BJ (cell line): ENCODE measurements around the gene AKR1C8. TPM values are rescaled to one million over a fixed set of nuclear protein-coding genes. Genes with fewer than 3 reads are reported as not detected.
"Not testable (repeated sequence)": the region's sequence is repeated elsewhere in the genome, so short reads cannot be mapped to it uniquely, and the experiment has no call there.

Source experiments
- CTCF ChIA-PET: fragments of 350-600 bp; formaldehyde crosslinking; extraction: SDS; loops from one replicate; lab custom pipeline; 2021; ENCODE audit warnings: antibody characterized with exemption, inconsistent platforms; lab: Yijun Ruan, JAX
- POLR2A ChIA-PET: fragments of 300-600 bp; sonication (Branson Sonifier 250); formaldehyde crosslinking; extraction: SDS; loops from one replicate; lab custom pipeline; 2021; ENCODE audit warnings: antibody characterized with exemption; lab: Charles Lee
- DNase-seq: peaks from one replicate; pipeline ENCODE4 v3.0.0-alpha.2; 2011; ENCODE audit warnings: low read depth
- H3K27me3 ChIP-seq: 2 replicates; pipeline ENCODE4 v1.6.0; 2011; ENCODE audit warnings: low read length; ENCODE audit not compliant: control insufficient read depth, insufficient read depth
- H3K36me3 ChIP-seq: 2 replicates; pipeline ENCODE4 v1.5.1; 2011; ENCODE audit warnings: low read length; ENCODE audit not compliant: control insufficient read depth, insufficient read depth
- H3K4me3 ChIP-seq: 2 replicates; pipeline ENCODE4 v1.5.1; 2011; ENCODE audit warnings: low read depth, mild to moderate bottlenecking, control low read depth, low read length
- CTCF ChIP-seq: IDR thresholded peaks from 2 replicates; pipeline ENCODE4 v1.5.1; 2011; ENCODE audit warnings: low read depth, mild to moderate bottlenecking, control low read depth, inconsistent platforms, low read length, moderate library complexity; ENCODE audit not compliant: insufficient read depth
- polyA minus RNA-seq: library from RNA; depleted of rRNA, polyadenylated mRNA; stranded (reverse); fragments of >200 nt; gene quantifications from 2 replicates; pipeline ENCODE4 v1.2.3, GENCODE V29; 2011; rRNA and poly(A)+ RNA removed
- polyA plus RNA-seq: library from polyadenylated mRNA; depleted of rRNA; stranded (reverse); fragments of >200 nt; gene quantifications from 2 replicates; pipeline ENCODE4 v1.2.3, GENCODE V29; 2011; rRNA removed

AKR1C8 gene
- polyA plus RNA-seq (not detected in 2 replicates), polyA minus RNA-seq (not detected in 2 replicates)

GRCh38 chr10:5184987-5185775 lies at the start of gene AKR1C8:
Gene AKR1C8 (minus strand): TSS chr10:5185150. CDS start chr10:5185104, 46 bp downstream.
- DNase-seq = no peak

GRCh38 chr10:5234106-5234860 lies 49.3 kb upstream of the AKR1C8 start:
- Histone ChIP-seq H3K4me3 (no peak overlapping the region), H3K36me3 (no peaks in the 10 kb centered on the region), H3K27me3 (no peaks in the 10 kb centered on the region)
- POLR2A ChIA-PET = no interaction called here
- CTCF ChIA-PET = interaction anchor here (1.1 kb wide), 1 partner anchor 125 kb away, joined by 4 read pairs; no protein-coding TSS in a partner anchor
- no peak for DNase-seq
- no peak for TF ChIP-seq CTCF

More at GRCh38 chr10:5184987-5185775, at the start of gene AKR1C8:
- Histone ChIP-seq H3K36me3 (no peaks in the 10 kb centered on the region), H3K27me3 (no peaks in the 10 kb centered on the region), H3K4me3 (no peak within 1 kb of the TSS)
- ChIA-PET CTCF (no interaction called here), POLR2A (no interaction called here)
- no peak for TF ChIP-seq CTCF

- Histone ChIP-seq H3K4me3 (no peak overlapping the region), H3K36me3 (no peaks in the 10 kb centered on the region), H3K27me3 (no peaks in the 10 kb centered on the region)
- ChIA-PET POLR2A (no interaction called here), CTCF (interaction anchor here (1.1 kb wide), 1 partner anchor 126 kb away, joined by 4 read pairs; no protein-coding TSS in a partner anchor)
- no peak for DNase-seq
- TF ChIP-seq CTCF = no peak
Measured at GRCh38 chr10:5233324-5233723, 48.4 kb upstream of the AKR1C8 start.

- H3K36me3 ChIP-seq = no peaks in the 10 kb centered on the region
- H3K27me3 ChIP-seq = no peaks in the 10 kb centered on the region
- ChIA-PET CTCF (no interaction called here), POLR2A (no interaction called here)
- DNase-seq = no peak
- TF ChIP-seq CTCF = no peak
- H3K4me3 ChIP-seq = no peak overlapping the region
Measured at GRCh38 chr10:5229019-5229418, 44.1 kb upstream of the AKR1C8 start.

GRCh38 chr10:5222942-5223341 lies 38.0 kb upstream of the AKR1C8 start:
- H3K4me3 ChIP-seq, DNase-seq, H3K27me3 ChIP-seq, H3K36me3 ChIP-seq, POLR2A ChIA-PET, CTCF ChIA-PET: not testable (repeated sequence)
